Non-pigmented ciliary epithelial cell (primary cell): ENCODE data around the gene COX7B.
"Not testable (repeated sequence)": the region's sequence is repeated elsewhere in the genome, so short reads cannot be mapped to it uniquely, and the experiment has no call there.

Experiments used
- DNase-seq: peaks from one replicate; pipeline ENCODE4 v3.0.0-alpha.2; 2010; ENCODE audit warnings: low read depth

Gene COX7B, protein sequence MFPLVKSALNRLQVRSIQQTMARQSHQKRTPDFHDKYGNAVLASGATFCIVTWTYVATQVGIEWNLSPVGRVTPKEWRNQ

DNA sequence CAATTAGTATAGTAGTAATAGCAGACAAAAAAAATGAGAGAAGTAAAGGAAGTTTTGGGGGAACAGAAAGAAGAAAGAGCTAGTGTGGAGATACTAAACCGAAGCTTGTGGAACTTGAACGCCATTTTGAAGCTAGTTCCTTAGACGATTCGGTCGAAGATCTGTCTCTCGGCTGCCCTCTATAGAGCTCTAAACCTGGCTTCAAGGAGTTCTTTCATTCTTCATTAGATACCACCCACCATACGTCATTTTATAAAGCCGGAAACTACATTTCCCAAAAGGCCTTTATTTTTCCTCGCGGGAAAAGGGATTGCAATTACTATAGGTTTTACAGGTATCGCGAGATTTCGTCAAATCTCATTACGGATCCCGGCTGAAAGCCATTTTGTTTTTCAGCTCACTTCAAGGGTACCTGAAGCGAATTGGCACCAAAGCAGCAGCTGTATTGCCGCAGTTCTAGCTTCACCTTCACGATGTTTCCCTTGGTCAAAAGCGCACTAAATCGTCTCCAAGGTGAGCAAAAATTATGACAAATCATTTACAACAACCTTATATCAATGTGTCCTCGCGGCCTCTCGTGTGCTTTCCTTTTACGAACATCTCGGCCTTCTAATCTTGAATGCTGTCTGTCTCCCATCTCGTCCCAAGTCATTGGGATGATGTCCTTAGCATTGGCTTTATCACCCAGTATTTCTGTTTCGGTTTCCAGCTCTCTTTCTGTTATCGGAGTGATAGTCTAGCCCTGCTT, at the start of gene COX7B:
Gene COX7B, plus strand, starts transcription at position 388 of the 748 bp plus-strand sequence. Its CDS starts 86 bp downstream, at position 474.
- peak; percentile 77 for DNase-seq

- no peak for DNase-seq
These were observed 23.9 kb upstream of the COX7B start for GRCh38 chrX:77875372-77875771.

DNA sequence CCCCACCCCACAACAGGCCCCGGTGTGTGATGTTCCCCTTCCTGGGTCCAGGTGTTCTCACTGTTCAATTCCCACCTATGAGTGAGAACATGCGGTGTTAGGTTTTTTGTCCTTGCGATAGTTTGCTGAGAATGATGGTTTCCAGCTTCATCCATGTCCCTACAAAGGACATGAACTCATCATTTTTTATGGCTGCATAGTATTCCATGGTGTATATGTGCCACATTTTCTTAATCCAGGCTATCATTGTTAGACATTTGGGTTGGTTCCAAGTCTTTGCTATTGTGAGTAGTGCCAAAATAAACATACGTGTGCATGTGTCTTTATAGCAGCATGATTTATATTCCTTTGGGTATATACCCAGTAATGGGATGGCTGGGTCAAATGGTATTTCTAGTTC, 17.9 kb upstream of the COX7B start:
- DNase-seq = not testable (repeated sequence)

- no peak for DNase-seq
These were observed 6.4 kb upstream of the COX7B start for GRCh38 chrX:77892887-77893286.

- no peak for DNase-seq
These were observed 5.6 kb upstream of the COX7B start for GRCh38 chrX:77893713-77894112.

DNA sequence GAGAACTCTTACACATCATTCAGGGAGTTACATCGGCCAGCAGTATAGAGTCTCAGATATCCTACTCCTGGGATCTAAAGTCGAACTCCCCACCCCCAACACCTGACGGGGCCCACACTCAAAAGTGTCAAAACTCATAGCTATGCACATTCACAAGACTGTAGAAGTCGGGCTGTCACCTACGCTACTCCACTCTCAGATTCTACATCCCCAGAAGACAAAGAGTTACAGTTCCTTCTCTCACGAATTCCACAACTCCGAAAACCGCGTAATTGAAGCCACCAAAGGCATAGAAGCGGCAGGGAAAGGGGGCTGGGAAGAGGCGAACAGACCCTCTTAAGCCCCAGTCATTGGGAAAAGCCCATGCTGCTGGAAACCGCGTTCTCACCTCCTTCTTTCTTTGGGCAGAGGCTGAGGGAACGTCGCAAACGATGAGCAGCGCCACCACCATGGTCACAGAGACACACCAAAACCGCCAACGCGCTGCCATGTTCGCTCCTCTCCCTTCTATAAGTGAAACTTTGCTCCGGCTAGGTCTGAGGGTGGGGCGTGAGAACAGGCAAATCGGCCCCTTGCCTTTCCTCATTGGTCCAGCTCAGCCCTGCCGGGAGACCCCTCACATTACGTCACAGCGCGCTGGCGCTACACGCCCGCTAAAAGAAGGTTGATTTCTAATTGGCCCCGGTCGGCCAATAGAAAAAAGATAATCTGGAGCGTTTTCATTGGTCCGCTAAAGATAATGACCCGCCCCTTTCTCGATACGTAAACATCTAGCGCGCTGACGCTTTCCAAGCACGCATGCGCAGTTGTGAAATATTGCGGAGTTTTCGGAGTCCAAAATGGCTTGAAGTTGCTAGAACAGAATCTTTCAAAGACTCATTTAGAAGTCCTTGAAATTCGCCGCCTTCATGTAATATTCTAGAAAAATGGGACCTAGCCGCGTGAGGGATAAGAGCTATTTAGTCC, 4.1 kb upstream of the COX7B start, which contains the start of gene MAGT1:
Gene MAGT1, minus strand, starts transcription at position 515 of the 966 bp plus-strand sequence. Its CDS starts 25 bp downstream, at position 490.
- DNase-seq = peak; percentile 85

DNA sequence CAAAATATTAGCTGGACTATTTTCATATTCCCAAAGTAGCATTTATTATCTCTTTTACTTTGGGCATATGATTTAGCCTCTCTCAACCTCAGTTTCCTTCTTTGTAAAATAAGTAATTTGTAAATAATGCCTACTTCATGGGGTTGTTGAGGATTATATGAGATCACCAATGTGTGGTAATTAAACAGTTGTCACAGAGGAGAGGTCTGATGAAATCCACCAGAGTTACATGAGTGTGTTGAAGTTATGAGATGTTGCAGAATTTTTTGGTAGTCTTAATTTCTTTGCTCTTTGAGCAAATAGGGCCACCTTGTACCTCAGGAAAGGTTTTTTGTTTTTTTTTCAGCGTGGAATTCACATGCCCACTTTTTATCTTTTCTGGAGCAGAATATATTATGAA, 1.4 kb downstream of the COX7B start:
- no peak for DNase-seq

- no peak for DNase-seq
These were observed 2.2 kb downstream of the COX7B start for GRCh38 chrX:77901506-77901905.

DNA sequence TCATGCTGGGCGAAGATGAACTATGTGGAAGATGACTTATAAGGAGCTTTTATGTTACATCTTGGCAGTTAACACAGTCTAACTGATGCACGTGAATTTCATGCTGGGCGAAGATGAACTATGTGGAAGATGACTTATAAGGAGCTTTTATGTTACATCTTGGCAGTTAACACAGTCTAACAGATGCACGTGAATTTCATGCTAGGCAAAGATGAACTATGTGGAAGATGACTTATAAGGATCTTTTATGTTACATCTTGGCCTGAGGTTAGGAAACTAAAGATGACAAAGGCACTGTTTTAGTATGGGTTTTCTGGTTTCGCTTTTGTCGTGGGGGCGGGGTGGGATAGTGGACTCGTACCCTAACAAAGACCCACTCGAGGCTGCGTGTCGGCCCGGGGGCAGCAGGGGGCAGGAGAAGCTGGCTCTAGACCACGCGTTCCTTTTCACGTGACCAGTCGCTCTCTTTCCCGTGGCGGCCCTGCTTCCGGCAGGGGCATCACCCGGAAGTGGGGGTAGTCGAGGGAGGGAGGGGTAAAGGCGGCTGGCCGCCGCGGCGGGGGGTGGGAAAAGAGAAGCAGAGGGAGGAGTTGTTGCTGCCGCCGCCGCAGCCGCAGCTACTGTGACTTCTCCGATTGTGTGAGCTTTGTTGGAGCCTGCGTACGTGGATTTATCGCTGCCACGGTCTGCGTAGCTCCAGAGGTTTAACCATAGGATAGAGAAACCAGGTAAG, 11.0 kb downstream of the COX7B start, which contains the start of gene ATP7A:
Gene ATP7A, plus strand, starts transcription at position 586 of the 733 bp plus-strand sequence. CDS start 60,949 bp downstream, outside the sequence.
- peak; percentile 51 for DNase-seq

DNA sequence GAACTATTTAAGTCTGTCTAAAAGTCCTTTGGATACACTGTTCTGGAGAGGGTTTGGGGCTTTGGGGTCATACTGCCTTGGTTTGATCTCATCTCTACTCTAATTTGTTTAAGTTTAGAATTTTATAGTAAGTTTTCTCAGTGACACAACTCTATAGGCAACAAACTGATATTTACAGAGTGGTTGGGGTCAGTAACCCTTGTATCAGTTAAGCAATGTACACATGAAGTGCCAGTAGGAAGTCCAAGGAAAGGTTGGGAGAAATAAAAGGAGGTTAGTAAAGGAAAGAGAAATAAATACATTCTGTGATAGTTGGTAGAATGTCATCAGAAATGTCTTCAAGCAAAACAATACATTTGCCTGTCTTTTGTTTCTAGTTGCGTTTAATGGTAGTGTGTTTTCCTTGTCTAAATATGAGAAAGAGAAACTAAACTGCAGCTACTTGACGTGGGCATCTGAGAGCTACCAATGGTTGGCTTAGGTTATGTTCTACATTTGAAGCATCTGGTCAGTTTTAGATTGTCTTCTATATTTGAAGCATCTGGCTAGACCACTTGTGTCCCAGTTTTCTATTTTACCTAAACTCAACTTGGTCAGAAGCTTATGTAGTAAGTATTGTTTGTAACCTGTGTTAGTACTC, 18.1 kb downstream of the COX7B start:
- no peak for DNase-seq

DNA sequence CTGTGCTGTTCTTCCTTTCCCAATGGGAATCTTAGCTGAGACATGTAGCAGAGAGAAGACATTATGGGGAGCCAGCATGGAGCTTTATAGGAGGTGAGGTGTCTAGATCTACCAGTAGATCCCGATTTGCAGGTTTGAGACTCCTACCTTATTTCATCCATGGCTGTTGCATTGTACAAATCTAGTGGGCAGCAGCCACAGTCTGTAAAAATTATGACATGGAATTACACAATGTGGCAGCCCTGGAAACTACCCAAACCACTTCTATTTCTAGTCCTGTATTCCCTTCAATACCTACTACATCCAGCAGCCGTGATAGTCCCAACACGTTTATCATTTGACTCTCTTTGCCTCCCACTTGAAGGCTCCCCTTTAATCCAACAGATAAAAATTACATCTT, 19.3 kb downstream of the COX7B start:
- DNase-seq = no peak

DNA sequence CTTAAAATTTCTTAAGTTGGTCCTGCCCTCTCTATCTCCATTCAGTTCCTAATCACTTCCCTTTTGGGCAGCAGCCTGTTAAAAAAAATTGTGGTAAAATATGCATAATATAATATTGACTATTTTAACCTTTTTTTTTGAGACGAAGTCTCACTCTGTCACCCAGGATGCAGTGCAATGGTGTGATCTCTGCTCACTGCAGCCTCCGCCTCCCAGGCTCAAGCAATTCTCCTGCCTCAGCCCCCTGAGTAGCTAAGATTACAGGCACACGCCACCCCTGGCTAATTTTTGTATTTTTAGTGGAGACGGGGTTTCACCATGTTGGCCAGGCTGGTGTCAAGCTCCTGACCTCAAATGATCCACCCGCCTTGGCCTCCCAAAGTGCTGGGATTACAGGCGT, 20.1 kb downstream of the COX7B start:
- not testable (repeated sequence) for DNase-seq

- DNase-seq = no peak
These were observed 23.5 kb downstream of the COX7B start for GRCh38 chrX:77922787-77923186.

DNA sequence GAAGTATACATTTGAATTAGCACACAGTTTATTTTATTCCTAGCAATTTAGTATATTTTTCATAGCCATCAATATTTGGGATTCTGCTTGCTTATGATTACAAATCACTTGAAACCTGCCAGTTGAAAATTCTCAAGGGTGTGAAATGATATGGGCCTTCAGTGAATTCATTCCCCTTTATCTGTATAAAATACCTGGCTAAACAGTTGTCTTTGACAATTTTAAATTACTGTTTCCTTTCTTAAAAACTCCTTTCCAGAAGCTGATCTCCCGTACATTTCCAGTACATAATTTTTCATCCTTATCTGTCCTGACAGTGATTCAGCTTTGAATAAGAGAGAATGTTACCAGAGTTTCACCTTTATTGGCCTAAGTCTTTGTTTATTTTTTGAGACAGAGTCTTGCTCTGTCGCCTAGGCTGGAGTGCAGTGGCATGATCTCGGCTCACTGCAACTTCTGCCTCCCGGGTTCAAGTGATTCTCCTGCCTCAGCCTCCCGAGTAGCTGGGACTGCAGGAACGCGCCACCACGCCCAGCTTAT, 25.1 kb downstream of the COX7B start:
- no peak for DNase-seq

DNA sequence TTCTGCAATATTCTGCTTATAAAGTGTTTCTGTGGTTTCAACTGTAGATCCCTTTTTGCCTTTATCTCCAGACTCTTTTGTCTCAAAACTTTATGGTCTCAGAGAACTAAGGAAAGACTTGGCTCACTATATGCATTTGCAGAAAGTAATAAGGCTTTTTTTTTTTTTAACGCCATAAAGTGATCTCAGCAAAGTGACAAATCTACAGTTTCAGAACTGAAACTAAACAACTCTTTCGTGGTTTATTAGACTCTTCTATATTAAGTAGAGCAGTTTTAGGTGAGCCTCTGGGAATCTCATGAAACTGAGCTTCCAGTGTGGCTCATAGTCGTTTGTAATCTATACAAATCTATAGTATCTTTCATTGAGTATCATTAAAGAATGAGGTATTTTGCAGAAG, 26.5 kb downstream of the COX7B start:
- no peak for DNase-seq

DNA sequence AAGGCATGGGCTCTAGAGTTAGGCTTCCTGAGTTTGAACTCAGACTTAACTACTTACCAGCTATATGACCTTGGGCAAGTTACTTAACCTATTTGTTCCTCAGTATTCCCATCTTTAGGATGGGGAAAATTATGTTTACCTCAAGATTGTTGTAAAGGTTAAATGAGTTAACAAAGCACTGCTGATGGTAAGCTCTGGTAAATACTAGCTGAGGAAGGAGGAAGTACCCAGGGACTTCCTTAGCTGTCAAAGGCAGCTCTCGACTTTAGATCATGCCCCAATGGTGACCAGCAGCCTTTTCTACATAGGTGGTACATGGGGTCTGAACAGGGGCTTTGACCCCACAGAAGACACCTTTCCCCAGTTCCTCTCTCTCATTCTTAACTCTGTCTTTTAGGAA, 31.3 kb downstream of the COX7B start:
- no peak for DNase-seq

GRCh38 chrX:77935886-77936285, 36.6 kb downstream of the COX7B start:
- DNase-seq = no peak

- no peak for DNase-seq
These were observed 37.0 kb downstream of the COX7B start for GRCh38 chrX:77936299-77936698.

GRCh38 chrX:77937291-77937690, 38.0 kb downstream of the COX7B start:
- no peak for DNase-seq

GRCh38 chrX:77938083-77938680, 38.9 kb downstream of the COX7B start:
- no peak for DNase-seq

- DNase-seq = not testable (repeated sequence)
These were observed 45.8 kb downstream of the COX7B start for GRCh38 chrX:77945031-77945430.
